T-helper 2 cell treated with Interferon-gamma antibody and Interleukin-4, amounts not matched to agents 100 ng/mL and 5 ng/mL, for 36 hours (primary cell): ENCODE measurements around the gene OR5A1. TPM values are rescaled to one million over a fixed set of nuclear protein-coding genes. Genes with fewer than 3 reads are reported as not detected.

Experiments used
- intact Hi-C: fragments of 100-400 bp; cut with micrococcal nuclease; formaldehyde crosslinking; loops from one replicate; pipeline ENCODE4 v1.15.1; 2023
- total RNA-seq: library from RNA; stranded (reverse); gene quantifications from 2 replicates; pipeline ENCODE4 v1.2.3, GENCODE V29; 2022

Gene OR5A1
- total RNA-seq, 1 donor from 2014 or later: not detected

DNA sequence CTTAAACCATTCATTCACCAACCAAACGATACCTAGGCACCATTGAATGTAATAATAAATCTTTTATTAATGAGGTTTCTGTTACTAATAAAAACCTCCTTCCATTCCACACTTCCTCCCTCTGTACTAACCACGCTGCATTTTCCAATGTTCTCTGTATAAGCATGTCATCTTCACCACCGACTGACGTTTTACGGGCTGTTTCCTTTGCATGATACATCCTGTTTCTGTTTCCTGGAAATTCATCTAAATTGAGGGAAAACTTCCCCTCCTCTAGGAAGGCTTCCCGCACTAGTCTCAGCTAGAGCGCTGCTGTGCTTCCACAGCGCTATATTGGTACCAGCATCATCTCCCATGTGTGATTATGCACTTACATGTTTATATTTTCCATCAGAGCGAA, 38.9 kb downstream of the OR5A1 start:
- intact Hi-C loops: no loop called here

DNA sequence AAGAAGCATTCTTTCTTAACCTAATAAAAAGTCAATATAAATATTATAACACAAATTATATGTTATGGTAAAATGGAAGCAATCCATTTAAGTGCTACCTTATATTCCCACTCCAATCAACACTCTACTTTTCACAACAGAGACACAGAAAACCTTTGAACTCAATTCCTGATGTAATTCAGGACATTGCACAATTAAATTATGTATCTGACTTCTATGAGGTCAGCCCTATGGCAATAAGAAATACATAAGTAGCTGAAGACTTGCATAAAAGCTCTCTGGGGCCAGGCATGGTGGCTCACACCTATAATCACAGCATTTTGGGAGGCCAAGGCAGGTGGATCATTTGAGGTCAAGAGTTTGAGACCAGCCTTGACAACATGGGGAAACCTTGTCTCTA, 43.6 kb downstream of the OR5A1 start:
- intact Hi-C loops: no loop called here

DNA sequence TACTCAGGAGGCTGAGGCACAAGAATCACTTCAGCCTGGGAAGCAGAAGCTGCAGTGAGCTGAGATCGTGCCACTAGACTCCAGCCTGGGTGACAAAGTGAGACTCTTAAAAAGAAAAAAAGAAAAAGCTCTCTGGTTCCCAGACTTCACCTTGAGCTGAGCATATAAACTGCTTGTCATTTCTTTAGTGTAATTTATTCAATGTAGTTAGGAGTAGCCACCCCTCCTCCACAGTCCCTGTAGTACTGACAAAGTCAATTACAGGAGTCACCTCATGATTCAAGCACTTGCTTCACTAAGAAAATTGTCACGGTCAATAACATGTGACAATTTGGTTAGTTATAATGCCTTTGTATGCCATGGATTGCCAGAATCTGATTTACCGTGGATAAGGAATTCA, 44.1 kb downstream of the OR5A1 start:
- intact Hi-C loops: no loop called here

Other genes starting within 250 kb of the OR5A1 start
- 0.05 TPM in 1 of 2 replicates, not detected in the other for gene MPEG1, start 223.5 kb upstream of the OR5A1 start, total RNA-seq
- gene OR5AN1, start 77.6 kb upstream of the OR5A1 start, total RNA-seq: not detected in 2 replicates
- not detected in 2 replicates for gene OR5A2, start 10.1 kb upstream of the OR5A1 start, total RNA-seq
- gene OR4D6, start 20.5 kb downstream of the OR5A1 start, total RNA-seq: not detected in 2 replicates
- not detected in 2 replicates for gene OR4D10, start 36.8 kb downstream of the OR5A1 start, total RNA-seq
- gene OR4D11, start 67.1 kb downstream of the OR5A1 start, total RNA-seq: not detected in 2 replicates
- gene OR4D9, start 75.1 kb downstream of the OR5A1 start, total RNA-seq: not detected in 2 replicates
- gene OSBP, start 179.3 kb downstream of the OR5A1 start, total RNA-seq: 40.3 and 42.3 TPM in 2 replicates
- 51.3 and 51.5 TPM in 2 replicates for gene PATL1, start 232.6 kb downstream of the OR5A1 start, total RNA-seq